Breast epithelium (tissue), 4 donors: ENCODE results near the gene TRIM47. TPM values are rescaled to one million over a fixed set of nuclear protein-coding genes. Genes with fewer than 3 reads are reported as not detected.
A peak's percentile ranks its signal among the peaks of the same experiment; 100 is the strongest.
"Not testable (repeated sequence)": the region's sequence is repeated elsewhere in the genome, so short reads cannot be mapped to it uniquely, and the experiment has no call there.

Source experiments
- DNase-seq, 2 donors: peaks; one replicate each; pipeline ENCODE4 v3.0.0-alpha.2; 2019; ENCODE audit warnings: low spot score in 2 of 2
- H3K27ac ChIP-seq, 2 donors: fragments of 200-600 bp; sonication (generic) in 1 of 2; one replicate each; pipeline ENCODE4 v1.5.1; 2016 to 2019; ENCODE audit warnings: mild to moderate bottlenecking in 1 of 2
- H3K27me3 ChIP-seq, 2 donors: fragments of 200-600 bp; sonication (generic) in 1 of 2; one replicate each; pipeline versions ENCODE4 v1.5.1 to v1.6.0; 2017 to 2019; ENCODE audit warnings: control low read depth in 1 of 2, mild to moderate bottlenecking in 1 of 2
- H3K36me3 ChIP-seq: fragments of 200-600 bp; one replicate; pipeline ENCODE4 v1.5.1; 2019
- H3K4me1 ChIP-seq, 2 donors: fragments of 200-600 bp; sonication (generic); one replicate each; pipeline ENCODE4 v1.5.1; 2016 to 2019; ENCODE audit warnings: control low read depth in 1 of 2
- H3K4me3 ChIP-seq, 3 donors: fragments of 200-600 bp; sonication (generic); 1 replicate in 2 of 3; 2 replicates in 1 of 3; pipeline ENCODE4 v1.5.1; 2016 to 2019; ENCODE audit warnings: mild to moderate bottlenecking in 3 of 3, moderate library complexity in 2 of 3
- H3K9me3 ChIP-seq, 2 donors: fragments of 200-600 bp; sonication (generic) in 1 of 2; one replicate each; pipeline ENCODE4 v1.5.1; 2016 to 2019; ENCODE audit warnings: control low read depth in 1 of 2
- CTCF ChIP-seq, 3 donors: fragments of 450-650 bp; IDR thresholded peaks; one replicate each; pipeline ENCODE4 v1.5.1; 2016 to 2017; ENCODE audit warnings: antibody characterized with exemption in 3 of 3, mild to moderate bottlenecking in 3 of 3, moderate library complexity in 3 of 3
- POLR2A ChIP-seq: fragments of 450-650 bp; IDR thresholded peaks from one replicate; pipeline ENCODE4 v1.6.1; 2016; ENCODE audit warnings: antibody characterized with exemption, mild to moderate bottlenecking, moderate library complexity
- POLR2AphosphoS5 ChIP-seq, 3 donors: sonication (generic); formaldehyde crosslinking; IDR thresholded peaks; one replicate each; pipeline ENCODE4 v1.6.1; 2017; ENCODE audit warnings: antibody characterized with exemption in 3 of 3
- intact Hi-C: fragments of 100-400 bp; cut with DNase I; formaldehyde crosslinking; loops from one replicate; pipeline ENCODE4 v1.15.1; 2023; ENCODE audit warnings: low total_unique reads
- total RNA-seq, 3 donors: library from RNA; depleted of rRNA; stranded (reverse); fragments of >200 nt; gene quantifications; one replicate each; pipeline ENCODE4 v1.1.0, GENCODE V29; 2016

TRIM47 gene
- total RNA-seq, 3 donors from 2014 or later: 15.4 to 26.1 (median 23.3) TPM

GRCh38 chr17:75864448-75864871 is 13.9 kb downstream of the TRIM47 start:
- Histone ChIP-seq H3K4me1 (peaks cover 0 to 4% of the 10 kb centered on the region in 2 donors), H3K27ac (peak overlapping the region; percentile 71 to 82), H3K36me3 (no peaks in the 10 kb centered on the region), H3K27me3 (no peaks in the 10 kb centered on the region), H3K9me3 (no peaks in the 10 kb centered on the region), H3K4me3 (no peak overlapping the region)
- TF ChIP-seq POLR2AphosphoS5 (IDR thresholded peaks at IDR 0.05) (no peak), POLR2A (no peak), CTCF (IDR thresholded peaks at IDR 0.05) (peak in 1 of 3 donors; percentile 13)
- intact Hi-C loops: no loop called here
- DNase-seq: peak in 1 of 2 donors; percentile 48

- H3K9me3 ChIP-seq: no peaks in the 10 kb centered on the region
- no peak for TF ChIP-seq CTCF (IDR thresholded peaks at IDR 0.05)
- peak in 1 of 3 donors; percentile 31 for TF ChIP-seq POLR2AphosphoS5 (IDR thresholded peaks at IDR 0.05)
- no peak for TF ChIP-seq POLR2A
- no peaks in the 10 kb centered on the region for H3K4me1 ChIP-seq
- H3K27me3 ChIP-seq: no peaks in the 10 kb centered on the region
- H3K27ac ChIP-seq: peak overlapping the region in 1 of 2 donors; percentile 12
- no peak for DNase-seq
- intact Hi-C loops: no loop called here
- no peak overlapping the region for H3K4me3 ChIP-seq
- no peaks in the 10 kb centered on the region for H3K36me3 ChIP-seq
Measured at GRCh38 chr17:75861927-75862317, 16.5 kb downstream of the TRIM47 start.

- H3K9me3 ChIP-seq, H3K27me3 ChIP-seq, DNase-seq, H3K27ac ChIP-seq, H3K36me3 ChIP-seq, H3K4me3 ChIP-seq, intact Hi-C loops, H3K4me1 ChIP-seq: not testable (repeated sequence)
Measured at GRCh38 chr17:75859358-75859757, 19.0 kb downstream of the TRIM47 start.

- TF ChIP-seq POLR2A: no peak
- no peak for TF ChIP-seq POLR2AphosphoS5 (IDR thresholded peaks at IDR 0.05)
- TF ChIP-seq CTCF (IDR thresholded peaks at IDR 0.05): peak in 2 of 3 donors; percentile 8 to 16
- DNase-seq: no peak
- Histone ChIP-seq H3K9me3 (no peaks in the 10 kb centered on the region), H3K27me3 (no peaks in the 10 kb centered on the region), H3K4me3 (peak overlapping the region; percentile 87 to 99 (median 91)), H3K4me1 (peaks cover 0 to 5% of the 10 kb centered on the region in 2 donors), H3K36me3 (no peaks in the 10 kb centered on the region), H3K27ac (peak overlapping the region; percentile 99)
- intact Hi-C loops: no loop called here
Measured at GRCh38 chr17:75856062-75856756, 22.2 kb downstream of the TRIM47 start.

- peak within 1 kb of the TSS; percentile 99 for H3K27ac ChIP-seq
- intact Hi-C loops: no loop called here
- DNase-seq: peak; percentile 98 to 100
Measured at GRCh38 chr17:75855310-75856061, 22.9 kb downstream of the TRIM47 start, which contains the start of gene WBP2. TSS of gene WBP2 (minus strand) at chr17:75855335. CDS start at chr17:75855297, 38 bp downstream.

More at GRCh38 chr17:75855310-75856061, 22.9 kb downstream of the TRIM47 start, which contains the start of gene WBP2:
- Histone ChIP-seq H3K36me3 (no peaks in the 10 kb centered on the region), H3K27me3 (no peaks in the 10 kb centered on the region), H3K4me1 (peaks cover 0 to 9% of the 10 kb centered on the region in 2 donors), H3K9me3 (no peaks in the 10 kb centered on the region), H3K4me3 (peak within 1 kb of the TSS; percentile 87 to 99 (median 91))
- TF ChIP-seq CTCF (IDR thresholded peaks at IDR 0.05) (peak; percentile 6 to 56 (median 19)), POLR2AphosphoS5 (IDR thresholded peaks at IDR 0.05) (peak; percentile 99 to 100 (median 99)), POLR2A (peak; percentile 99)
